Fibroblast of skin of right biceps (primary cell): ENCODE results near the gene CCDC112.
"Not testable (repeated sequence)": the region's sequence is repeated elsewhere in the genome, so short reads cannot be mapped to it uniquely, and the experiment has no call there.

Source experiments
- DNase-seq: peaks from one replicate; pipeline ENCODE4 v3.0.0-alpha.2; 2013

The CCDC112 gene

DNA sequence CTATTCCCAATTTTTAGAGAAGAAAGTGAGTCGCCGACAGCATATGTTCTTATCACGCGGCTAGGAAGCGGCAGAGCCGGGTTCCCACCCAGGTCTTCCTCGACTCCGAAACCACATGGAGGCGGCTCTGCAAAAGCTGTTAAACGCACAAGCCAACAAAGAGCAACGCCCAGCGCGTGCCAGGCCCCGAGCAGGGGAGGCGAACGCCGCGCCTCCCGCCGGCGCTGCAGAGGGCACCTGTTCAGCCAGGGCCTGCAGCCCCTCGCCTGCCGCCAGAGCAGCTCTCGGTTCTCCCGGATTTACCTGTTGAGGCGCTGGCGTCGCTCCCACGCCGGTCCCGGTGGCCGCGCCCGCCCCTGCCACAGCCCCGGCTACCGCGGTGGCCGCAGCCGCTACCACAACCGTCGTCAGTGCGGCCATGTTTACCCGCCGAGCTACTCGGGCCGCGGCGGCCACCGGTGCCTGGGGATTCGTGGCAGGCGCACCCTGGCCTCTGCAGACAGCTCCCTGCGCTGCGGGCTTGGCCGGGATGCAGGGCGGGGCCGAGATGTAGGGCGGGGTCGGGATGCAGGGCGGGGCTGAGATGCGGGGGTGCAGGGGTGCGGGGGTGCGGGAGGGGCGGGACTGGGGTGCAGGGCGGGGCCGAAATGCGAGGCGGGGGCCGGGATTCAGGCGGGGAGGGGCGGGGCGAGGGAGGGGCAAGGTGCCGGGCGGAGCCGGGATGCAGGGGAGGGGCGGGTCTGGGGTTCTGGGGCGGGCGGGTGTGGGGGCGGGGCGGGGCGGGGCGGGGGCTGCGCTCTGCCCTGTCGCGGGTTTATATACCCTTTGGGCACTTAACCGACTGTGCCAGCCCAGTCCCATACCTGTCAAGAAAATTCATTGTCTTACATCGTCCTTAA, at the start of gene CCDC112:
CCDC112 (minus strand) TSS at position 531 of the 899 bp plus-strand sequence; CDS start at position 420, 111 bp downstream.
- DNase-seq: peak; percentile 74

DNA sequence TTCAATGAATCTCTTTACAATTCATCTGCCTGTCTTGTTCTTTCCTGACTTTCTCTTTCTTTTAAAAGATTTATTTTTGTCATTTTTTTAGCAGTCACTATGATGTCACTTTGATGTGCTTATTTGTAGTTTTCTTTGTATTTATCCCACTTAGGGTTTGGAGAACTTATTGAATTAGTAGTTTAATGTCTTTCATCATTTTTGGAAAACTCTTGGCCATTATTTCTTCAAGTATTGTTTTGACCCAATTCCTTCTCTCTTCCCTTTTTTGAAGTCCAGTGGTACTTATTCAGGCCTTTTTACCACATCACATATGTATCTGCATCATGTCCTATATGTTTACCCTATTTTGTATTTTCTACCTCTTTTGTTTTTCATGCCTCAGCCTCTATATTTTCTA, 48.9 kb upstream of the CCDC112 start:
- DNase-seq: no peak

DNA sequence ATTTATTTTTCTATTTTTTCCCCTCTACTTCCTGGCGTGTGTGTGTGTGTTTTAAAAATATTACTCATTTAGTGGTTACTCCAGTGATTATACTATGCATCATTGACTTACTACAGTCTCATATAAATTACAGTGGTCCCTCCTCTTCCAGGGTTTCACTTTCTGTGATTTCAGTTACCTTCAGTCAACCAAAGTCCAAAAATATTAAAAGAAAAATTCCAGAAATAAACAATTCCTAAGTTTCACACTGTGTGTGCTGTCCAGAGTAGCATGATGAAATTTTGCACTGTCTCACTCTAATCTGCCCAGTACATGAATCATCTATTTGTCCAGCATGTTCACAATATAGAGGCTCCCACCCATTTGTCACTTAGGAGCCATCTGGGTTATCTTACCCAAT, 47.4 kb upstream of the CCDC112 start:
- DNase-seq: peak; percentile 55

DNA sequence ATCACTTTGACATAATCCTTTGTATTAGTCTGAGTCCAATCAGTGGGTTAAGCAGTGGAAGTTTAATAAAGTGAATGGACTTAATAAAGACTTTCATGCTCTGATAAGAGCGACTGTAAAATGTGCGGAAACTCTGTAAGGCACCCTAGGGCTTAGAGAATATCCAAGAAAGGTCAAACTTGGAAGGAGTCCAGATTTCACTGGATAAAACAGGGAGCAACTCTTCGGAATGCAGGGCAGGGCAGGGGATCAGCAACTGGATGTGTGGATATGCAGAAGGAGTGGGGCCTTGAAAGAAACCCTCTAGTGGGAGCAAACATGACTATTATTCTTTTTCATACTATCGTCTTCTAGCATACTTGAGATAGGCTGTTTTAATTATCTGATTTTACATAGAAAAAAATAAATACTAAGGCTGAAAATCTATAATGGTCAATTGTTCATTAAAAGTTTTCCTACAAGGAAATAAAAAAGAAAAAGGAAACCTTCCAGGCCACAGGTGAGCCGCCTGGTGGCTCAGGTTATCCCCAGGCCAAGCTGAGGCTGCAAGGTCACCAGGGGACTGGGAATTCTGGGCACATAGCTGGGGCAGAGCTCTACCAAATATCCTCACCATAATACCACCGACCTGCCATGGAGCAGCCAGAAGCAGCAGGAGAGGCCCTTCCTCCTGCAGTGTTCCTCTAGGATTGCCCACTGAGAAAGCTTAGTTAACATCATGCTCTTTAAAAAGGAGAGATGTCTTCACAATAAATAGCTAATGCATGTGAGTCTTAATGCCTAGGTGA, 46.3 kb upstream of the CCDC112 start:
- DNase-seq: no peak

DNA sequence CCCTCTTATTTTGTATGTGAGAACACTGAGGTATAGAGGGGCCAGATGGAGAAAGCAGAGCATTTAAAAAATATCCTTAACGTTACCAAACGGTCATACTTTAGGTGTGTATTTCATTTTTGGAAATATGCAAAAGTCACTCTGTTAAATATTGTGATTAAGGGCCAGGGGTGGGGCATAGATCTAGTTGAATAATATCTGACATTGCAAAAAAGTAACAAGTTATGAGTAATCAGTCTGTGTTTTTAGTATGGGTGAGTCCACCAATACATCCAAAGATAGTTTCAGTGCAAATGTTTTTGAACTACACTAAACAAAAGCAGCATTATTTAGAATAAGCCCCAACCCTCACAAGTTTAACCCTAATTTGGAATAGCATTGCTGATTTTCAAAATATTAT, 45.3 kb upstream of the CCDC112 start:
- no peak for DNase-seq

- no peak for DNase-seq
Observed at GRCh38 chr5:115338851-115339250, 42.4 kb upstream of the CCDC112 start.

GRCh38 chr5:115337882-115338281, 41.4 kb upstream of the CCDC112 start:
- no peak for DNase-seq

GRCh38 chr5:115336964-115337363, 40.5 kb upstream of the CCDC112 start:
- DNase-seq: no peak

DNA sequence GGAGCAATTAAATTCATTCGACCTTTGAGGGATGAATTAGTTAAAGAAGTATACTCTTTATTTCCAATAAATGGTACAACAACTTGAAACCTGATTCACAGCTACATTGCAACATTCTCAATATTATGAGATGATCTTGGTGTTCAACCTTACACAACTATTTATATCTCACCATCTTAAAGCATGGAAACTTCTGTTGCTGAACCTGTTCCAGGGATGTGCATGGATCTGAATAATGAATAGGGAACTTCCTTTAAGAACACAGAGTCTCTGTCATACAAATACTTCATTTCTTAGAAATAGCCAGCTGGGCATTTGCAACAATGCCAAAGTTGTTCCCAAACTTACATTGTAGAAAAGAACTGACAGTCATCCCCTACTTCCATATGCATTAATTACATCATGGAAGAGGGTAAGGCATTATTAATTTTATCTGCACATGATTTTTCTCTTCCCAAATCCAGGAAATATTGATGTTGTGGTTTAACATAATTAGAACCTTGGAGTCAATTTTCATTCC, 39.8 kb upstream of the CCDC112 start:
- no peak for DNase-seq

GRCh38 chr5:115335301-115335700, 38.8 kb upstream of the CCDC112 start:
- no peak for DNase-seq

DNA sequence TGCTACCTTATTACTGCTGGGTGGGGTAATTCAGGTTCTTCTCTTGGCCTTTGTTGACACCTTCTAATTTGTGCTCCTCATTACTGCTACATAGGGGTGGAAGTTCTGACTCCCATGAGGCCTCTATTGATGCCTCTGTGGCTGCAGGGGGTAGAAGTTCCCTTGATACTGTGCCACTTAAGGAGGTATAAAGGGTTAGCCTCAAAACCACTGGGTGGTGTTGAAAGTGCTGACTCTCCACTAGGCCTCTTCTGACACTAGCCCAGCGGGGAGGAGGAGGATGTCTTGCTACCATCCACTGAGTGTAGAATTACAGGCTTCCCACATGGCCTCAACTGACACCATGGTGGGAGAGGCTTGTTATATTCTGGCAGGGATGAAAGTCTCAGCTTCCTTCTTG, 36.7 kb upstream of the CCDC112 start:
- DNase-seq: peak; percentile 24

DNA sequence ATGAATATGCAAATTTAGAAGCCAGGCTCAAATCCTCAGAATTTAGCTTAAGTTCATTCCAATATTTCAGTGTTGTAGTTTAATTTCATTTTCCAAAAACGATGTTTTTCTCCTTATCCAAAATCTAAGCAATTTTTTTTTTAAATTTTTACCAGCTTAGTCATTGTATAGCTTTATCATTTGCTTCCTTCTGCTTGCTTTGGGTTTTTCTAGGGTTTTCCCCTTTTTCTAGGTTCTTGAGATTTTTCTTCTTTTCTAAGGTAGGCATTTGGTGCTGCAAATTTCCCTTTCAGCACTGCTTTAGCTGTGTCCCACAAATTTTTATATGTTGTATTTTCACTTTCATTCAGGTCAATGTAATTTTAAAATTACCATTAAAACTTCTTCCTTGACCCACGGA, 34.4 kb upstream of the CCDC112 start:
- no peak for DNase-seq

DNA sequence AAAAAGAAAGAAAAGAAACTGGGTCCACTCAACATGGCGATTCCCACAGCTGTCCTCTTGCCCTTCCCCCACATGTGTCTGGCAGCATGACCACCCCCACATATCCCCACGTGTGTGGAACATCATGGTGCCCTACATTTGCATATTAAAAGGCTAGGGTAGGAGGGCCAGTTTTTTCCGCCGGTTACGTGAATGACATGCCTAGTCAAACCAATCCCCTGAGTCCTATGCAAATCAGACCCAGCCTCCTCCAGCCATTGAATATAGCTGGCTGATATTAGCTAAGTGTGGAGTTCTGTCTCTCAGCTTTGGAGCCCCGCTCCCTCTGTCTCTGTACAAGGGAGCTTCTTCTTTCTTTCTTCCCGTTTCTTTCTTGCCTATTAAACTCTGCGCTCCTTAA, 33.0 kb upstream of the CCDC112 start:
- no peak for DNase-seq

DNA sequence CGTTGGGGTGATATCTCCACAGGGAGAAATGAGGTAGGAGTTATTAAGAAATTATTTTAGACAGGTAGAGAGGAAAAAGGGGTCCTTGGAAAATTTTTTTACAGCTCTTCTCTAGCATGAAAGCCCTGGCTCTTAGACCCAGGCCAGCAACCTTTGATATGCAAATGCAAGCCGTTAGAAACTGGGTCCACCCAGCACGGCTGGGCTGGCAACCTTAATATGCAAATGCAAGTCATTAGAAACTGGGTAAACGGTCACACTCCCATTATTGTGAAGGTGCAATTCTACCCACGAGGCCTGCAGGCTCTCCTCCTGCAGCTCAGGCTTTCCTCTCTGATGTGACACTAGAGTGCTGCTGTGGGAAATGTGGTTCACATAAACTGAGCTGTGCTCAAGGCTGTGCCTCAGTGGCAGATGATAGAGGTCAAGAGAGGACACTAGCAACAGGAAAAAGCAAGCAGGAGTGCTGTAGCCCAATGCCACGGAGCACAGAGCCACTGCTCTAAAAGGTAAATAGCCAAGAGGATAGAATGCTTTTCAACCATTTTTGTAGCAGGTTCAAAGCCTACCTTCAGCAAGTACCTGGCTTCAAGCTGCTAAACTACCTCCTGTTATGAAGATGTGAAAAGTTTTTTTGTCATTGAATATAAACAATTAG, 32.3 kb upstream of the CCDC112 start:
- DNase-seq: not testable (repeated sequence)

DNA sequence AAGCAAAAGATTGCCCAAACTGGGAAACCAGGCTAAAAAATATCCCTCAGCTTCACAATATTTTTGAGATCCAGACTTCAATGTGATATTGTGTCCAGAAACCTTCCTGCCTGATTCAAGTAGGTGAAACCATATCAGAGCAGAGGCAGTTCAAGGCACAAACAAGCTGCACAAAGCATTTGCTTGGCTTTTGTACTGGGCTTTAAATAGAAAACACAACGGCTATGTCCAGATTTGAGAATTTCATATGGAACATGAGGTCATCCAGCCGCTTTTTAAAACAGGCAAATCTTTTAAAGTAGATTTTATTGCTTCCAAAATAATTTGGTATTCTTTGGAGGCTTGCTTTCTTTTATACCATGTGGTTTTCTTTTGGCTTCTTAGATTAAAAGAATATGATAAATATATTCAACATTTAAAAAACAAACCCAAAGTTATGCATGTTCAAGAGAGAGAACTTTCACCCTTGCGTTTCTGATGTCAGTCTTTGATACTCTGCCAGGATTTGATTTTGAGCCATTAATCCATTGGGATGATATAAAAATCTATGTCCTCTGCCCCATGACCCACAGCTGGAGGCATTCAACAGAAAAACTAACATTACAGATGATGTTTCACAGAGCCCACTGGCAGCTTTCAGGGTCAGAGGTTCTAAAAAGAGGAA, 29.0 kb upstream of the CCDC112 start:
- DNase-seq: no peak

GRCh38 chr5:115324021-115324420, 27.6 kb upstream of the CCDC112 start:
- peak; percentile 39 for DNase-seq

- DNase-seq: no peak
Observed at GRCh38 chr5:115322729-115323128, 26.3 kb upstream of the CCDC112 start.

DNA sequence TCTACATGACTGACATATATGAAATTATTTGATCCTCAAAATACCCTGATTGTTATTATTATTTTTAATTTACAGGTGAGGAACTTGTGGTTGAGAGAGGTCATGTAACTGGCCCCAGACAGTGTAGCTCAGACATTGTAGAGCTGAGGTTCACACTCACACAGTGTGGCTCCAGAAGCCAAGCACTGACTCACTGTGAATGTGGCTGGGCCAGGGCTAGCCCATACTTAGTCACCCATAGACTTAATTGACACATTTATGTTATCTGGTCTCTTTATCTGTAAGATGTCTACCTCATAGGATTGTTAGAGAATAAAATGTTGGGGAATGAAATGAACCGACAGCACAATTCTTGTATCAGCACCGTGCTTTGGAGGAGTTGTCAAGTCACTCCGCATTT, 24.9 kb upstream of the CCDC112 start:
- peak; percentile 59 for DNase-seq

- DNase-seq: no peak
Observed at GRCh38 chr5:115320515-115320914, 24.1 kb upstream of the CCDC112 start.

- no peak for DNase-seq
Observed at GRCh38 chr5:115320006-115320405, 23.6 kb upstream of the CCDC112 start.

DNA sequence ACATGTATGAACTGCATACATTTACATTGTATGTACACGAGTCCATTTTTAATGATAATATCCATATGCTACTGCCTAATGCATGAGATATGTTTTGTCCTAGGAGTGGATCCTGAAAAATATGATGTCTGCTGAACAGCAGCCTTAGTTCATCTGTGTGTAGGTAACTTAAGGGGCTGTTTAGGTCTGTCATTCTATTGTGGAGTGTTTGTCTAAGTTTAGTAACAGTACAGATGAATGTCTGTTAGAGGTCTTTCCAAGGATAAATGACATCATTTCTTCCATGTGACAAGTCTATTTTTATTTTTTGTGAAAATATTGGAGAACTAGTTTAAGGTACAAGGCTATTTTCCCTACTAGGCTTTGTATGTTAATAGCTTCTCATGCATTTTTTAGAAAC, 22.6 kb upstream of the CCDC112 start:
- DNase-seq: no peak

DNA sequence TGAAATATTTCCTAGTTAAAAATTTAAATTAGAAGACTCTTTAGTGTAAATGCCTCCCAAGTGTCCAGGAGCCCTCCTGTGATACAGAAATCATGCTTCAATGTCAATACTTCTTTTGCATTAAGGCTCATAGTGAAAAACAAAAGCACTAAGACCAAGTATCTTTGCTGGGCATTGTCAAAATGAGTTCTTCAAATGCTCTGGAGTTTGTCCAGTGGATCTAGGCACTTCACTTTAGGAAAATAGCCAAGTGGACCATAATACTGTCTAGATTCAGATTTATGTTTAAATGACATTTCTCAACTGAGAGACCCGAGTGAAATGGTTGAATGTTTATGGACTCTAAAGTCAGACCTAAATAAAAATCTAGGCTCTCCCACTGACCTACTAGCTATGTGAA, 21.3 kb upstream of the CCDC112 start:
- no peak for DNase-seq

DNA sequence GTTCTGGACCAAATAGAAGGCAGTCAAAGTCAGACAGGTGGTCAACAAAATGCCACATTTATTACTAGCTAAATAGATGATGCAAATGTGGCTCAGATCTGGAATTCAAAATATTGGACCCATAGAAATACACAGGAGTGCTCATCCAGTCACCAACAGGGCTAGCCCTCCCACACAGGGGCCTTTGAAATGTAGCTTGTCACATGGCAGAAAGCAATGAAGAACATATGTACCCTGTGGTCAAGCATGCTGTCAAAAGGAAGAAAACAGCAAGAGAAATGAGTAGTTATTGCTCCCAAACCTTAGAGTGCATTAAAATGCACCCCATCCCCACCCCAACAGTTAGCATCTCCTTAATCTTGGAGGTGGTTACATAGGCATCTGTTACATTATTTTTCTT, 20.9 kb upstream of the CCDC112 start:
- DNase-seq: no peak
